ENCODE measurements around the gene DDC.

DNA sequence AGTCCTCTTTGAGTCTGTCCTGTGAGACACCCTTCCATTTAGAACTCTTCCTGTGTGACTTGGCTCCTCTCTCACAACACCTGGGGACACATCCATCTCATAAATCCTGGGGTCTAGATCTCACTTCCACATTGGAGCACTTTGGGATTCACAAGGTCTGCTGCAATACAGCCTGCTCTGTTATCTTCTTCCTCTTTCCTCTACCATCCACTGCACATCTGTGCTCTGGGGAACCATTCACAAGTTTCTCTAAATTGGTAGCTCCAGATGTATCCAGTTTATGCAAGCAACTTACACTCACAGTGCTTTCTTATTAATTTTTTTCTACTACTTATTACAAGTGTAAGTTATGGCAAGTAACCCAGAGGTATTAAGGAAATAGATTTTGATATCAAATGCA lies 109.5 kb downstream of the DDC start:
- TF ChIP-seq, protein P1, sequence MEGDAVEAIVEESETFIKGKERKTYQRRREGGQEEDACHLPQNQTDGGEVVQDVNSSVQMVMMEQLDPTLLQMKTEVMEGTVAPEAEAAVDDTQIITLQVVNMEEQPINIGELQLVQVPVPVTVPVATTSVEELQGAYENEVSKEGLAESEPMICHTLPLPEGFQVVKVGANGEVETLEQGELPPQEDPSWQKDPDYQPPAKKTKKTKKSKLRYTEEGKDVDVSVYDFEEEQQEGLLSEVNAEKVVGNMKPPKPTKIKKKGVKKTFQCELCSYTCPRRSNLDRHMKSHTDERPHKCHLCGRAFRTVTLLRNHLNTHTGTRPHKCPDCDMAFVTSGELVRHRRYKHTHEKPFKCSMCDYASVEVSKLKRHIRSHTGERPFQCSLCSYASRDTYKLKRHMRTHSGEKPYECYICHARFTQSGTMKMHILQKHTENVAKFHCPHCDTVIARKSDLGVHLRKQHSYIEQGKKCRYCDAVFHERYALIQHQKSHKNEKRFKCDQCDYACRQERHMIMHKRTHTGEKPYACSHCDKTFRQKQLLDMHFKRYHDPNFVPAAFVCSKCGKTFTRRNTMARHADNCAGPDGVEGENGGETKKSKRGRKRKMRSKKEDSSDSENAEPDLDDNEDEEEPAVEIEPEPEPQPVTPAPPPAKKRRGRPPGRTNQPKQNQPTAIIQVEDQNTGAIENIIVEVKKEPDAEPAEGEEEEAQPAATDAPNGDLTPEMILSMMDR (IDR thresholded peaks at IDR 0.05 in 8 of 11, conservative IDR thresholded peaks at IDR 0.05 in 3 of 11): no peak
- no peak for TF ChIP-seq POLR2A (IDR thresholded peaks at IDR 0.05)
